Hepatocyte (in vitro differentiated cells): Measurements from ENCODE around the gene DNM3. TPM values are rescaled to one million over a fixed set of nuclear protein-coding genes. Genes with fewer than 3 reads are reported as not detected.

ENCODE experiments used
- DNase-seq: peaks from one replicate; pipeline ENCODE4 v3.0.0-alpha.2; 2016; ENCODE audit warnings: low spot score
- H2AFZ ChIP-seq: fragments of 200-600 bp; sonication (generic); 2 replicates; pipeline ENCODE4 v1.6.0; 2016; ENCODE audit warnings: antibody characterized with exemption, mild to moderate bottlenecking
- H3K27ac ChIP-seq: fragments of 200-600 bp; sonication (generic); 2 replicates; pipeline ENCODE4 v1.5.1; 2016; ENCODE audit warnings: mild to moderate bottlenecking
- H3K27me3 ChIP-seq: fragments of 200-600 bp; sonication (generic); 2 replicates; pipeline ENCODE4 v1.6.1; 2016
- H3K36me3 ChIP-seq: fragments of 200-600 bp; sonication (generic); replicated peaks from 2 replicates; pipeline ENCODE4 v1.5.1; 2016; ENCODE audit warnings: low read depth; ENCODE audit not compliant: insufficient read depth
- H3K4me1 ChIP-seq: fragments of 200-600 bp; sonication (generic); 2 replicates; pipeline ENCODE4 v1.5.1; 2016; ENCODE audit warnings: mild to moderate bottlenecking, moderate library complexity; ENCODE audit not compliant: insufficient read depth
- H3K4me2 ChIP-seq: fragments of 200-600 bp; sonication (generic); 2 replicates; pipeline ENCODE4 v1.6.0; 2016
- H3K4me3 ChIP-seq: fragments of 200-600 bp; sonication (generic); 2 replicates; pipeline ENCODE4 v1.5.1; 2016; ENCODE audit warnings: mild to moderate bottlenecking
- H3K79me2 ChIP-seq: fragments of 200-600 bp; sonication (generic); 2 replicates; pipeline ENCODE4 v1.6.0; 2017; ENCODE audit warnings: mild to moderate bottlenecking
- H3K9me2 ChIP-seq: fragments of 200-600 bp; sonication (generic); replicated peaks from 2 replicates; pipeline ENCODE4 v1.6.0; 2017; ENCODE audit warnings: mild to moderate bottlenecking; ENCODE audit not compliant: insufficient read depth
- H3K9me3 ChIP-seq: fragments of 200-600 bp; sonication (generic); 2 replicates; pipeline ENCODE4 v1.5.1; 2016; ENCODE audit warnings: low read depth, mild to moderate bottlenecking
- H4K20me1 ChIP-seq: fragments of 200-600 bp; sonication (generic); 2 replicates; pipeline ENCODE4 v1.6.0; 2016; ENCODE audit warnings: mild to moderate bottlenecking; ENCODE audit not compliant: insufficient read depth, poor library complexity, severe bottlenecking
- CTCF ChIP-seq: fragments of 200-600 bp; sonication (generic); IDR thresholded peaks from 2 replicates; pipeline ENCODE4 v1.5.1; 2016; ENCODE audit warnings: antibody characterized with exemption, mild to moderate bottlenecking; ENCODE audit not compliant: poor library complexity
- EZH2 ChIP-seq: fragments of 200-600 bp; sonication (generic); IDR thresholded peaks from 2 replicates; pipeline ENCODE4 v1.6.1; 2016; ENCODE audit warnings: antibody characterized with exemption, mild to moderate bottlenecking, borderline replicate concordance
- EZH2phosphoT487 ChIP-seq: fragments of 200-600 bp; sonication (generic); IDR thresholded peaks from one replicate; pipeline ENCODE4 v1.6.1; 2018; ENCODE audit warnings: antibody characterized with exemption, mild to moderate bottlenecking, low read depth, moderate library complexity; ENCODE audit not compliant: unreplicated experiment, severe bottlenecking
- WGBS: methylation state at CpG from one replicate; pipeline ENCODE4 v1.1.6; 2016; ENCODE audit warnings: low lambda C conversion rate; ENCODE audit errors: missing lambda C conversion rate; 5-methylcytosine and 5-hydroxymethylcytosine counted together
- polyA plus RNA-seq: library from polyadenylated mRNA; unstranded; fragments of >200 nt; fragmentation: Nextera tagmentation; extraction: Ambion mirVana; gene quantifications from 2 replicates; pipeline ENCODE4 v1.2.1, GENCODE V29; 2016
- total RNA-seq: library from RNA; depleted of rRNA; stranded (reverse); fragments of >200 nt; gene quantifications from 2 replicates; pipeline ENCODE4 v1.2.3, GENCODE V29; 2014

Gene DNM3
- total and polyA plus RNA-seq, 2 experiments from 2014 or later, result 1.5 TPM; not detected in 1

DNA sequence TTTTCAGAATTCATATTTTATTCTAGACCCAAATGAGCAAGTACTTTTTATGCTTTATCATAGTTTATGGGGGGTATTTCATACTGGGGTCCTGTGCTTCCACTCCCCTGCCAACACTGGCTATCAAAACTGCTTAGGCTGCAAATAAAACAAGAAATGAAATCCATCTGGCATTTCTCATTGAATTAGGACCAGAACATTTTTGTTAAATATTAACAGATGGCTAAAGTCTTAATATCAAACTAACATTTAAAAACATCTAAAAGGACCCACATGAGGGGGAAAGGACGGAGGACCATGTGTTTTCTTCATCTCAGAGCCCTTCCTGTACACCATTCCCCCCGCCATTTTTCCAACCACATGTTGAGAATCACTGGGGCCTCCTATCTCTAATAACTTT lies 411.7 kb downstream of the DNM3 start:
- H3K36me3 ChIP-seq, result no peaks in the 10 kb centered on the region
- H3K9me2 ChIP-seq, result no peaks in the 10 kb centered on the region
- WGBS, result 77% methylated on average over 2 of the region's 2 CpGs
- no peak overlapping the region for H3K4me2 ChIP-seq
- H3K4me1 ChIP-seq, result no peaks in the 10 kb centered on the region
- no peak for DNase-seq
- no peaks in the 10 kb centered on the region for H3K79me2 ChIP-seq
- H4K20me1 ChIP-seq, result no peaks in the 10 kb centered on the region
- H3K27me3 ChIP-seq, result no peaks in the 10 kb centered on the region
- H3K9me3 ChIP-seq, result no peaks in the 10 kb centered on the region
- H3K4me3 ChIP-seq, result no peak overlapping the region
- no peak overlapping the region for H3K27ac ChIP-seq
- no peak overlapping the region for H2AFZ ChIP-seq
- TF ChIP-seq EZH2 (no peak), EZH2phosphoT487 (no peak), CTCF (no peak)

- H3K27ac ChIP-seq, result no peak overlapping the region
- H3K9me3 ChIP-seq, result peaks cover 1% of the 10 kb centered on the region
- WGBS, result 67% methylated on average over 3 of the region's 3 CpGs
- no peak overlapping the region for H3K4me3 ChIP-seq
- no peak for TF ChIP-seq EZH2
- TF ChIP-seq CTCF, result no peak
- TF ChIP-seq EZH2phosphoT487, result no peak
- no peak overlapping the region for H2AFZ ChIP-seq
- no peaks in the 10 kb centered on the region for H3K4me1 ChIP-seq
- H3K4me2 ChIP-seq, result no peak overlapping the region
- H3K9me2 ChIP-seq, result no peaks in the 10 kb centered on the region
- DNase-seq, result no peak
- H3K79me2 ChIP-seq, result no peaks in the 10 kb centered on the region
- H3K36me3 ChIP-seq, result no peaks in the 10 kb centered on the region
- H4K20me1 ChIP-seq, result no peaks in the 10 kb centered on the region
- H3K27me3 ChIP-seq, result no peaks in the 10 kb centered on the region
These were observed 413.4 kb downstream of the DNM3 start for GRCh38 chr1:172254521-172255222.

- no peak overlapping the region for H2AFZ ChIP-seq
- H3K27me3 ChIP-seq, result no peaks in the 10 kb centered on the region
- H3K79me2 ChIP-seq, result no peaks in the 10 kb centered on the region
- DNase-seq, result no peak
- TF ChIP-seq CTCF (no peak), EZH2 (no peak), EZH2phosphoT487 (no peak)
- no peak overlapping the region for H3K4me2 ChIP-seq
- H4K20me1 ChIP-seq, result no peaks in the 10 kb centered on the region
- peaks cover 5% of the 10 kb centered on the region for H3K9me3 ChIP-seq
- H3K4me3 ChIP-seq, result no peak overlapping the region
- no peaks in the 10 kb centered on the region for H3K4me1 ChIP-seq
- H3K27ac ChIP-seq, result no peak overlapping the region
- H3K36me3 ChIP-seq, result no peaks in the 10 kb centered on the region
- H3K9me2 ChIP-seq, result no peaks in the 10 kb centered on the region
These were observed 413.9 kb downstream of the DNM3 start for GRCh38 chr1:172255223-172255560.
